ENCODE data around the gene KHDC4.

Gene KHDC4

DNA sequence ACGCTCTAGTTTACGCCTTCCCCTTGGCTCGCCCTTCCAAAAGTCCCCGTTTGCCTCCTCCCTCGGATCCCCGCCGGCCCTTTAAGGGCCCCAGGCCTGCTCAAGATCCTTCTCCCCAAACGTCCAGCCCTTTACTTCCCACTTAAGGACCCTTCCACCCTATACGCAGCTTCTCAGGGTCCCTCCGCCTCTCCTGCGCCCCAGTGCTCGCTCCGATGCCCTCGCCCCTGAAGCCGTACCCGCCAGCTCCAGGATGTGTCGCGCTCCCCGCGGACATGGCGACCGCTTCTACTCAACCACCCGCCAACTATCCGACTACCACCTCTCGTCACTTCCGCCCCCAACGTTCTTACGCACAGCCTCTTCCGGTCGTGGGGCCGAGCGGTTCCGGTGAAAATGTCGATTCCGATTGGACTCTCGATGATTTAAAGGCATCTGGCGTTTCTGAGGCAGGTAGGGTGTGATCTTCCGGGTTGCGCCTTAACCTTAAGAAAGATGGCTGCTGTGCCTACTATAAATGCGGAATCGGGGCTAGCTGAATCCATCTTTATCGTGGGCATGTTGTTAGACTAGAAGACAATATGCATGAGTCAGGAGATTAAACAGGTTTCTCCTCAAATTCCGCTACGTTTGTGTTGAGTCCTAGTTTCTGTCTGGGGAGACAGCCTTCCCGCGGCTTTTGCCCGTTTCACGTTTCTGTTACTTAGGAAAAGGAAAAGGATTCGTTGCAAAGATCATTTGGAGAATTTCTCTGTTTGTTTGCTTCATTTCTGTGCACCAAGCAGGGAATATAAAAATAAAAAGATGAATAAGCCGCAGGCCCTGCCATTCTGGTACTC is at the start of gene KHDC4:
Gene KHDC4 (minus strand): TSS at position 317 of the 839 bp plus-strand sequence. CDS start 40 bp downstream, at position 277.
- peak; percentile 100 for FAIRE-seq

DNA sequence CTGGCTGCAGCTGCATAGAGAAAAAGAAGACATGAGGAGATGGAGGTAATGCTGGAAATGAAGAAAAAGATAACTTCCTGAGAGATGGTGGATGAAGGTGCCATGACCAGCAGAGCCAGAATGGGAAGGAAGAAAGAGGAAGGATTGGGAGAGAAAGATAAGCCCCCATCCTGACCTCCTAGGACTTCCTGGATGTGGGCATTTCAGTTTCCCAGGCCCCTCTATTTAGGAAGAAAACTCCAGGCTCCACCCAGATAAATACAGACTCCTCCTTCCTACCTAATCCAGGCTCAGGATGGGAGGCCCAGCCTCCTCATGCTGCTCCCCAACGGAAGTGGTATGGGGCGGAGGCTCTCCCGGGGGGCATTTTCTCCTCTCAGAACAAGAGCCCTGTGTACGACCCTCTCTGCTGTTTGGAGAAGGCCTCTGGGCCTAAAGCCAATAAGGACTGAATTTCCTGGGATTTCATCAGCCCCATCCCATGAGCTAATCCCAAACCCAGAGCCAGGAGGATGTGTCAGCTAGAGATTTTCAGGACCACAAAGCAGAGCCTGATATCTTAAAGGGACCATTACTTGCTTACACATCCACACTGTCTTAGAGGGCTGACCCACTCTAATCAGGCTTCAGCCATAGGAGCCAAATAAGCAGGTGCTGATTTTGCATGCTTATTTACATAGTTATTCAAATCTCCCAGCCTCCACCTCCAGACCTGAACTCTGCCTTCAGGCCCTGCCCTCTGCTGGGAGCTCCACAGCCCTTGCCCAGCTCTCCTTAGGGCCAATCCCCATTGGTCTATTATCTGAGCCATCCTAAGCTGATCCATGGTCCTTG is 49.2 kb upstream of the KHDC4 start:
- no peak for FAIRE-seq

DNA sequence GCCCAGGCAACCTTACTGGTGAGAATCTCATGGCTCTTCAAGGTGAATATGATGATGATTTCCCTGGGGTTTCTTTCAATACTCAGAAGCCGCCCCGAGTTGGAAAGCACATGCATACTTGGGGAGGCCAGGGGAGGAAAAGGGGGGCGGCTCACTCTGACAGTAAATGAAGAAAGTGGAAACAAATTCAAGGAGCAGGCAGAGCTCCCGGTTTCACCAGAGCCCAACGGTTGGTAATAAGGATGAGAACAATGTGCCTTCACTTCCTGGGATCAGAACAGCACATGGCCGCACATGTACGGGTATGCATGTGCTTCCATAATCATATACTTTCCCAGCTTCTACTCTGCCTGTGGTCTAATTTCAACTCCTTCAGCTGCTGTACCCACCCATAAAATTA is 47.9 kb upstream of the KHDC4 start:
- no peak for FAIRE-seq

DNA sequence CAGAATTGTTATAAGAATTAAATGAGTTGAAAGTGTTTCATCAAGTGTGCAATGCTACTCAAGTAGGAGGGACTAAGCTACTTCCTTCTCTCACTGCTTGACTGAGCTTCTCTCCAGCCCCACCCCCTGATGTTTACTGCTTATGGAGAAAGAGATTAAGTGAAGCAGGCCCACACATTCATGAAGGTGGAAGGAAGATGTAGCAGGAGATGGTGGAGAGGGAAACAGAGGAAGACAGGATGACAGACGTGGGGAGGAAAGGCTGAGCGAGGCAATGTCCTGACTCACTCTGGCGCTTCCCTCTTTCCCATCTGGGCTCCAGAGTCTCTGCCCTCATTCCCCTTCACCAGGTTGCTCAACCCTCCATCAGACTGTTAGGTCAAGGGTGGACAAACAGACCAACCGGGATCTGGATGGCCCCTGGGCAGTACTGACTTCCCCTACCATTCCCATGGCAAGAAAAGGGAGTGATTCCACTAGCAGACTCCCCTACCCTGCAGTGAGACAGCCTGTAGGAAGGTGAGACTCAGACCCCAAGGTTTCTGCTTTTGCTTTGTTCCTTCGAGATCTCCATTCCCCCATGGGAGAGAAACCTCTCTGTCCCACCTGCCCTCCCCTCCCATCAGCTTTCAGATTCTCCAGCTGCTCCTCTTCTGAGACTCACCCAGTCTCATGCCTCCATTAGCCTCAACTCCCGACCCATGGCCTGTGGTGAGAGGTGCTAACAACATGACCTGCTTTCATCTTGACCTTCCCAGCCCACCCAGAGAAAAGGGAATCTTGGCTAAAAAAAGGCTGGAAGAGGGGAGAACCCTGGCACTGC is 47.3 kb upstream of the KHDC4 start:
- no peak for FAIRE-seq

DNA sequence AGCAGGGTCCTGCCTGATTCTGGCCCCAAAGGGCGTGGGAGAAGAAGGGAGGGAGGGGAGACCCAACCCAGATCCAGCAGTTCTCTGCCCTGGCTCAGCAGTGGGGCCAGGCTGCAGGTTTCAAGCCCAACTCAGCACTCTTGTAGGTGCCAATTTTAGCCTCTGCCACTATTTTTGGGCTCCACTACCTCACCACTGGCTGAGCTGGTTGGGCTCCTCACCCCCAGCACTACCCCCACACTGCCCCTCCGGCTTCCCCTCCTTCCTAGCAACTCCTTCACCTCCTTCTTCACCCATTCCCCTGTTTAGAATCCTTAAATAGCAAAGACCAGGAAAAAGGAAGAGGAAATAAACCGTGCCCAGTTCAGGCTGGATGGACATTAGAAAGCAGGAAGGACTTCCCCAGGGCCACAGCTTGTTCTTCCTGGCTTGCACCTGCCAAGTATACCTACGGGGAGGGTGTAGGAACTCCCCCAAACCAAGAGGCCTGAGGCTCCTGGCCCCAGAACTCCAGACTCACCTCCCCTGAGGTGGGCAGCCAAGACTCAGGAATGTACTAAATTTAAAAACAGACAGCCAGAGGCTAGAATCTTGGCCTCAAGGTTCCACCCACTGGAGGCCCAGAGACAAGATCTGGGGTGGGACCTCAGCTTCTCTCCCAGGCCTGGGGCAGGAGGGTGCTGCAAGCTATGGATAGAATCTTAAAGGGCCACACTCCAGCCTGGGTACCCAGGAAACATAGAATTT is 45.6 kb upstream of the KHDC4 start:
- no peak for FAIRE-seq

DNA sequence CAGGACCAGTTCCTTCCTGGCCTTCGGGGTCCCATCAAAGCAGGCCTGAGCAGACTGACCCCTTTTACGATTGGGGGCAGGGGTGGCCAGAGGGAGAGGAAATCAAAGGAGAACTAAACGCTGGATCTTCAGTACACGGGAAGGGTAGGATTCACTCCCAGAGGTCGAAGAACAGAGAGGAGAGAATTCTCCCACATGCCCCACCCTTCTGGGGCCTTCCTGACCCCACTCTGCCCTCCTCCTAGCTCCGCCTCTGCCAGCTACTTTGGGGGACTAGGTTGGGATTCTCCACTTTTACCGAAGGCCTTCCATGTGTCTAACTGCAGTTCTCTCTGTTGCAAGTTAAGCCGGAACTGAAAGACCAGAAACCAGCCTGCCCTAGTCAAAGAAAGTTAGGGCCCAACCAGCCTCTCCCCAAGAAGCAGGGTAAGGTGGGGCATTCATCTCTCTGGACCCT is 44.8 kb upstream of the KHDC4 start:
- no peak for FAIRE-seq

DNA sequence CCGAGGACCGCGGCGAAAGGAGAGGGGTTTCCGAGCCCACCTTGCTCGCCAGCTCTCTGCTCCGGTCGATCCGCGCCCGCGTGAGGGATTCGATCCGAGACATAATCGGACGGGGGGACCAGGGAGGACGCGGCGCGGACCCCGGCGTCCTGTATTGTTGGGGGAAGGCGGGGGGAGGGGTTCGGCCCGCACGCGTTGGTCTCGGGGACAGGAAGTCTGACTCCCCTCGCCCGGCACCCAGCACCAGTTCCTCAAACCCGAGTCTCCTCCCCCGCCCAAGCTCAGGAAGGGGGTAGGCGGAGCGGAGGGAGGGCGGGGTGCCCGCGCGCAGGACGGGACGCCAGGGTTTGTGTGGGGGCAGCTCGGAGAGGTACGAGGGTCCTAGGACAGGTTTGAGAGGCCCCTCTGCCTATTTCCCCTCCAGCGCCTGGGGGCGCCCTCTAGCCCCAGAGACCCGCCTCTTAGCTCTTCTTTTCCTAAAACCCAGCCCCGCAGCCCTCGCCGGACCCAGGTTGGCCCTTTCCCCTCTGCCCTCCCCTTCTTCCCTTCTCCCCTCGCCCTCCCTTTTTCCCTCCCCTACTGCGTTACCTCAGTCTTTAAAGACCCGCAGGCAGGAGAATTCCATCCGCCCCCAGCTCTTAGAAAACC is 44.2 kb upstream of the KHDC4 start, which contains the start of gene ARHGEF2:
Gene ARHGEF2 (minus strand): TSS at position 223 of the 648 bp plus-strand sequence. CDS start 120 bp downstream, at position 103.
- no peak for FAIRE-seq

DNA sequence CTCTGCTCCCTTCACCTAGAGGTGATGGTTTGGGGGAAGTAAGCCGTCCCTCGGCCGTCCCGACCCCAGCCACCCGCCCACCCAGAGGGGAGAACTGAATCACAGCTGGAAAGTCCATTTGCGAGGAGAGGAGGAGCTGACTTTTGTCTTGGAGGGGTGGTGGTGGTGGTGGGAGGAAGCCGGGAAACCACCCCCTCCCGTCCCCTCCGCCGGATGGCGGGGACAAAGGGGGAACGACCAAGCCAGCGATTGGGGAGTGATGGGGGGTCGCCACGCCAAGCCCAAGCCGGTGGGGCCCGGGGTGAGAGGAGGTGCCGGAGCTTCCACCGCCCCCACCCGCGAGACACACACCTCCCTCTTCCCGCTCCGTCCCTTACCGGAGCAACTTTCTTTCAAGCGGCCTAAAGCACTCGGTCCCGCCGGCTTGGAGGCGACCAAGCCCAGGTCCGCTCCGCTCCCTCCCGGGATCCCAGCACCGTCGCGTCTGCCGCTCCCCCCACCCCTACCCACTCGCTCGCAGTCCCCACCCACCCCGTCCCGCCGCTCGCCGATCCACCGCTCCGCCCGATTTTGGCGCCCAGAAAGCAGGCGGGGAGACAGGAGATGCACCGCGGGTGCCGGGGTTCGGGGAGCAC is 43.6 kb upstream of the KHDC4 start:
- FAIRE-seq: no peak

DNA sequence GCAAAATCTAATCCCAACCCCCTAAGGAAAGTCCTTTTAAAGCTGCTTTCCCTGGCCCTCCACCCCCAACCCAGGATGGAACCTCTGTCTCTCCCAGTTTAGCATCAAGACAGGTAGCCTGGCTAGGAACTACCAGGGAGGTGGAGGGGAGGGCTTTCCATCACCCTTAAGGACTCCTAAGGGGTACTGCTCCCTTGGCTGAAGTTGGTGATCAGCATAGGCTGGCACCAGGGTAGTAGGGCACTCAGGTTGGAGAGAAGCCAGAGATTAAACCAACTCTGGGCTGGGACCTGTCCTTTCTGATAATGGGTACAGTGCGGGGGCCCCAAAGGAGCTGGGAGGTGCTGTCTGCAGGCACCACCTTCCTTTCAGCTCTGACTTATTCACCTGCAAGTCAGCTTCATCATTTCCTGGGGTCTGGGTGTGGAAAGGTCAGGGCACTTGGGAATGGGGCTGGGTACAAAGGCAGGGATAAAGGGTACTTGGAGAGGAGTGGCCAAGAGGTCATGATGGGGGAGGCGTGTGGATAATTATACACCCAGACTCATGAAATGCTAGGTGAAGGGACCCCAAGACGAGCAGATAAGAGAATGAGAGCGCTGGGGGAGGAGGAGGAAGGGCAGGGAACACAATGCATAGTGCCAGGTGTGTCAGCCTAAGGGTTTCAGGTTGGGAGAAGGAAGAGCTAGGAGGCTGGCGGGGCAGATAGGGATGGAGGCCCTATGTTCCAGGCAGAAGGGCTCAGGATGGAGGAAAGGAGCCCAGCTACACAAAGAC is 42.9 kb upstream of the KHDC4 start:
- FAIRE-seq: no peak

DNA sequence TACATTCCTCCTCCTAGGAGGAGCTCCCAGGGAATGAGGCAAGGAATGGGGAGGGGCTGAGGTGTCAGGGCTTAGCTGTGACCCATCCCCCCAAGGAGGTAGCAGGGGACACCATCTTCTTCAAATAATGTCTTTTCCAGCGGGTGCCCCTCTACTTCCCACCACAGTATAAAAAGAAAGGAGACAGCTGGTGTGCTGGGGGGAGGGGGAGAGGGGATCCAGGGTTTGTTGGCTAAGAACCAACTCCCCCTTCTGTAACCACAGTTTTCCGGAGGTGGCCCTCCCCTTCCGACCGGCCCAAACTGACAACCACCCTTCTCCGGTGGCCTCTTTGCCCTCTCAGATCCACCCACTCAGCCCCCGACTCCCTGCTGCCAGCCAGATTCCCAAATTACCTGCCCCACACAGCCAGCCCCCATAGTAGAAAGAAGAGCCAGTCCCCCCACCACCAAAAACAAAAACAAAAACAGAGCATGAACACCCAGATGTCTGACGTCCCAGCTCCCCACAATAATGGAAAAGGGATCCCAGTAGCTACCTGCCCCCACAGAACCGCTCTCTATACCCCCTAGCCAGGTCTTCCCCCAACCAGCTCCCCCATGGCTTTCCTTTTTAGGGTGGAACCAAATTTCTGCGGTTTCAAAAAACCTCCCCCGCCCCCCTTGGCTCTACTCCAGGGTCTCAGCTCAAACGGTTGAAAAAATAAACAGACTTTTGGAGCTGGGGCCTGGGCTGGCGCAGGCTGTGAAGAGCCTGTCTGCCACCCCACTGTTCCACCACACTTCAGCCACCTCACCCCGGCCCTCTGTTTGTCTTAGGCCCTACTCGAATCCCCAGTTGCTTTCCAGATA is 42.1 kb upstream of the KHDC4 start:
- FAIRE-seq: no peak

DNA sequence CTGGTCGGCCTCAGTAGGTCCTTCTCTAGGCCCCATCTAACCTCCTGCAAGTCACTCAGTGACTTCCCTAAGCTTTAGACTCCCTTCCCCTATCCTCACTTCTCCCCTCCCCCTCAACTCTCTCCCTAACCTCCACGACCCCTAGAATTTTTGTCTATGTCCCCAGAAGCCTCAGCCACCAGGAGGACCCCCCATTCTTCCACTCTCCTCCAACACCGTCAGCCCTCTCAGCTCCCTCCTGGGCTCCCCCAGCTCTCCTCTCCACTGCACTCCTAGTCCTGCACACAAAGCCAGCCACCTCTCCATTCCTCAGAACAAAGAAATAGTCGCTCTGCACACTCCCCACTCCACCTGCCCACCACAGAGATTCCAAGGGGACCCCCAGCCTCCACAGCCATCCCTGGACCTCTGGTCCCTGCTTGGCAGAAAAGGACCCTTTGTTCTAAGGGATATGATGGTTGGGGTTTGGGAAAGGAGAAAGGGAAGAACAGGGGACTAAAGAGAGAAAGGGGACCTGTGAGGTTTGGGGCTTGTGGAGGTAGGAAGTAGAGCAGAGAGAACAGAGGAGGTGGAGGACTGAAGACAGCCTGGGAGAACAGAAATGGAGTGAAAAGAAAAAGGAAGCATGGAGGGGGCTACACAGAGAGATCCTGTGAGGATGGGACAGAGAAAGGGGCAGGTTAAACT is 41.3 kb upstream of the KHDC4 start:
- FAIRE-seq: no peak

DNA sequence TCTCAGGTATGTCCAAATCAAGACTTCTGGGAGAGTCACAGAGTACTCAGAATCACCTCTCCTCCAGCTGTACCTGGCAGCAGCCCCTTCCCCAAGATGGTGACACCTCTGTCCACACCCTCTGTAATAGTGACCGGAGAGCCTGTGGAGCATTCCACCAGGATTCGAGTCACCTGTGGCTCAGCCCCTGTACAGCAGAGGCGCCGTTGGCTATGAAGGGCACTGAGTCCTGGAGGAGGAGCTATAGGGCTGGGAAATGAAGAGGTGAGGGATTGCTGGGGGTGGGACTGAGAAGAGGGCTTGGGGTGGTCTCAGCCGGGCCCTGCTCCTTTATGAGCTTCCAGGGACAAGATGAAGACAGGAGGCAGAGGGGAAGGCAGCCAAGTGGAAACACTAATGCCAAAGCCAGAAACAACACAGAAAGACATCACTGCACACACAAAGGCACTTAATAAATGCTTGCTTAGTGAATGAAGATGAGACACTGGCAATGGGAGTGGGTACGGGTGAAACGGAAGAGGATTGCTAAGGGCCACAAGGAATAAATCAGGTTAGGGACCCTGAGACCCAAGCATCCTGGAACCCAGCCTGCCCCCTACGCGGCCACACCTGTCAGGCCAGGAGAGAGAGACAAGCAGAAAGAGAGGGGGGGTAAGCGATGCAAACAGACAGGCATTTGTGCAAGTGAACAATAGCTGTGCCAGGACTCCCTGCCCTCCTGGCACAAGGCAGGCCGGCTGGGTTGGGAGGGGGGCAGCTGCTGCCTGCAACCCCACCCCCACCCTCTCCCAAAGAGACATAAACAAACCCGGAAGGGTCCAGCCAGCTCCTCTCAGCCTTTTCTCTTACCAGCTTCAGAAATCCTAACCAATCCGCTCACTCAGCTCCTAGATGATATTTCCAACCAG is 40.2 kb upstream of the KHDC4 start:
- no peak for FAIRE-seq

DNA sequence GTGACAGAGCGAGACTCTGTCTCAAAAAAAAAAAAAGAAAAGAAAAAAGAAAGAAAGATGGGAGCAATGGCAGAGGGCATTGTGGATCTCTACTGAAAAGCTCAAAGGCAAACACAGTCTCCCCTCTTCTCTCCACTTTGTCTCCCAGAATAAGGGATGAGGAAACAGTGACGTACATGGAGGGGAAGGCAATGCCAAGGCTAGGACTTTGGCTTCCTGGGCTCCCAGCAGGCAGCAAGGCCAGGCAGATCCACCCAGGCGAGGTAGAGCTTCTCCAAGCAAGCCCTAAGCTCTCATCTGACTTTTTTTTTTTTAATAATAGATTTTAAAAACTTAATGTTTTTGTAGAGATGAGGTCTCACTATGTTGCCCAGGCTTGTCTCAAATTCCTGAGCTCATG is 39.5 kb upstream of the KHDC4 start:
- FAIRE-seq: no peak

DNA sequence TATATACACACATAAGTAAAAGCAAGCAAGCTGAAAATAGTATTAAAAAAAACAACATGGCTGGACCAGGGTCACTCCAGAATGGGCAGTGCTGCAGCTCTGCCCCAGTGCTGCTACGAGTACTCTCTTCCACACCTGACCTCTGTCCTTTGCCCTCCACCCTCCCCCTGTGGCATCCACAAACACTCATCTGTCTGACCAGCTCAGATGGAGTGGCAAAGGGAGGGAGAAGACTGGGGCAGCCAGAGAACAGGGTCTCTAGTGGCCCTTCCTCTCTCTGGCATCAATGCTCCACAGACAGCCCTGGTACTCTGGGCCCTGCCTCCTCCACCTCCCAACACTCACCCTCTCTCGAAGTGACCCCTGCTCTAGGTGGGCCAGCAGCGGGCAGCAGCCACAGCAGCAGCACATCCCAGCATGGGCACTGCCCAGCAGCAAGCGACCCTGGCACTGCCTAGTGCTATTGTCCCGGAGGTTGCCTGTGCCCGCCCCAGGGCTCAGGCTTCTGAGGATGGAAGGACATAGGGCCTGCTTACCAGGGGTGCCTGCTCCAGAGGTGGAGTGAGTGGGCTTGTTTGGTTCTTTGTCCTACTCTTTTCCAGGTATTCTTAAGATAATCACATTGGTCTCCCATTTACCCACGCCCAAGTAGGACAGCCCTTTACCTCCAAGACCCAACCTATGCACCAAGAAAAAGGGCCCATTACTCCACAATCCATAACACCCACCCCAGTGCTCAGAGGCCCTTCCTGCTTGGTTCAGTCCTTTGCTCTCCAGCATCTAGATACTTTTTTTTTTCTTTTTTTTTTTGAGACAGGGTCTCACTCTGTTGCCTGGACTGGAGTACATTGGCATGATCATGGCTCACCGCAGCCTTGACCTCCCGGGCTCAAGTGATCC is 37.9 kb upstream of the KHDC4 start:
- no peak for FAIRE-seq

DNA sequence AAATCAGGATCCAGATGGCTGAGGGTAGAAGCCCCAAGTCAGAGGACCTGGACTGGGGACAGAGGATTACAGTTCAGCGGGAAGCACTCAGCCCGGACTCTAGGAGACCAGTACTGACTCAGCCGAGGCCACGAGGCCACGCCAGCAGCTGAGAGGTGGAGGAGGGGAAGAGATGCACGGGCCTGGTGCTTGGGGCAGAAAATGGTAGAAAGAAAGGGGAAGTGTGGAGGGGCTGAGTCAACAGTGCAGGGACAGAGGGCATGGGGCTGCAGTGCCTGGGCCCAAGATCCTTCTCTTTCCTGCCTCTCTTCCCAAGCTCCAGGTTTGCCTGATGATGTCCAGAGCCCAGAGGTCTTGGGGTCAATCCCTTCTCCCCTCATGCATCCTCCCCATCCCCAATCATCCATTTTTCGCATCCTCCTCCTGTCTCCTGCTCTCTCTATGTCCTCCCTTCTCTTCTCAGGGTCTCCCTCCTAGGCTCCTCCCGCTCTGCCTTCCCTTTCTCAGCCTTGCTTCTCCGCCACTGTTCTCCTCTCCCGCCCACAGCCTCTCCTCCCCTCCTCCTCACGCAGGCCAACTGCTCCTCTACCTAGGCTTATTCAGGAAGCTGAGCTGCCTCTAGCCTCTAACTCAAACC is 36.4 kb upstream of the KHDC4 start:
- no peak for FAIRE-seq

DNA sequence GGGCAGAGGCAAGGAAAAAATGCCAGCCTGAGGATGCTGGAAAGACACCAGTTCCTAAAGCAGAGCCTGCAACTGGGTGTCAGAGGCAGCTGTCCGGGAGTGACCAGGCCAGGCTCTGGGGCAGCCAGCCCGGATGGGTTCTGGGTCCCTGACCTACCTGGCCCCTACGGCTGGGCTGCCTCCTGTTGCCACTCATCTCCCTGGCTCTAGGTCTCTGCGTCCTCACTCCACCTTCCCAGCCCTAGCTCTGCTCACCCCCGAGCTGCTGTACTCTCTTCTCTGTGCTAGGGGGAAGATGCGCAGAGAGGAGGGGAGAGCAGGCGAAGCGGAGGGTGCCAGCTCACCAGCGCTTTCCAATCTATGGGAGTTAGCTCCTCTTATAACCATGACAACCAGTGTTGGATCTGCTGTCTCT is 35.2 kb upstream of the KHDC4 start:
- no peak for FAIRE-seq
